ENCODE measurements around the gene EXOC3L2. TPM values are rescaled to one million over a fixed set of nuclear protein-coding genes. Genes with fewer than 3 reads are reported as not detected.

EXOC3L2 gene
- total and polyA plus RNA-seq, 2 of the 8 experiments (the other 6 are each of a cell fraction or from before 2014, with no cell fraction given), result 1.4 to 1.6 TPM

- Histone ChIP-seq H3K9me3 (ENCODE audit: insufficient read depth in 2 of 2, low read depth in 1 of 2, low read length in 1 of 2) (no peaks in the 10 kb centered on the region), H2BK20ac (ENCODE audit: low read length) (no peak overlapping the region), H2BK120ac (replicated peaks; ENCODE audit: low read depth, low read length) (no peak overlapping the region), H2AK5ac (ENCODE audit: low read depth, low read length) (no peak overlapping the region), H3K56ac (replicated peaks; ENCODE audit: insufficient read length, low read depth, low read length) (no peak overlapping the region), H3K36me3 (ENCODE audit: control insufficient read depth in 2 of 4, insufficient read depth in 4 of 4, low read length in 3 of 4) (no peaks in the 10 kb centered on the region), H2BK15ac (ENCODE audit: low read length) (no peak overlapping the region), H2AFZ (ENCODE audit: low read length) (no peak overlapping the region), H3K4me1 (replicated peaks in 1 of 4; ENCODE audit: control insufficient read depth in 3 of 4, insufficient read depth in 4 of 4, low read length in 3 of 4) (no peaks in the 10 kb centered on the region; a peak in 1 of 7 replicates), H2BK5ac (ENCODE audit: low read depth, low read length) (no peak overlapping the region), H3K23ac (ENCODE audit: insufficient read length) (no peak overlapping the region), H4K8ac (ENCODE audit: extremely low read depth, insufficient read depth, low read length) (no peak overlapping the region), H3K79me1 (ENCODE audit: low read depth, low read length) (peaks cover 5% of the 10 kb centered on the region), H3K4ac (replicated peaks; ENCODE audit: insufficient read length, low read depth, low read length) (no peak overlapping the region), H3K4me2 (ENCODE audit: insufficient read depth in 1 of 2, low read depth in 2 of 2, low read length in 2 of 2) (no peak overlapping the region), H3K14ac (ENCODE audit: insufficient read length) (no peak overlapping the region), H3K23me2 (ENCODE audit: low read depth, low read length) (no peaks in the 10 kb centered on the region; the same call in 1 of the 2 replicates), H3K18ac (ENCODE audit: extremely low read depth, low read length) (no peak overlapping the region), H3K27ac (ENCODE audit: low read depth, low read length) (no peak overlapping the region), H2BK12ac (ENCODE audit: low read depth, low read length) (no peak overlapping the region), H3K79me2 (ENCODE audit: control insufficient read depth in 1 of 2, insufficient read depth in 2 of 2, low read length in 2 of 2) (peaks cover 0 to 3% of the 10 kb centered on the region in 2 experiments; a peak in 1 of 4 replicates), H4K20me1 (replicated peaks in 1 of 2; ENCODE audit: control insufficient read depth in 1 of 2, insufficient read depth in 2 of 2, low read length in 2 of 2) (peaks cover 3 to 10% of the 10 kb centered on the region in 2 experiments), H3K4me3 (ENCODE audit: extremely low read depth in 1 of 4, insufficient read depth in 2 of 4, low read depth in 3 of 4, low read length in 4 of 4) (no peak overlapping the region), H3K9ac (replicated peaks in 1 of 4; ENCODE audit: extremely low read depth in 1 of 4, low read depth in 3 of 4, low read length in 3 of 4) (no peak overlapping the region), H4K5ac (ENCODE audit: insufficient read length, low read depth, low read length) (no peak overlapping the region), H3K27me3 (replicated peaks in 1 of 4; ENCODE audit: control insufficient read depth in 3 of 4, extremely low read depth in 1 of 4, insufficient read depth in 3 of 4, low read length in 3 of 4) (no peaks in the 10 kb centered on the region), H4K91ac (replicated peaks; ENCODE audit: insufficient read length, low read length) (no peak overlapping the region)
- CTCF ChIA-PET (ENCODE audit: partially characterized antibody), result interaction anchor here (2.0 kb wide), 1 partner anchor 10 kb away, joined by 8 read pairs; no protein-coding TSS in a partner anchor
- no peak for FAIRE-seq
- no peak for DNase-seq (ENCODE audit: low read depth in 1 of 2, low spot score in 2 of 2)
- no peak for TF ChIP-seq KDM1A (IDR thresholded peaks at IDR 0.05; ENCODE audit: borderline replicate concordance, low read length)
- no peak for TF ChIP-seq HDAC6 (IDR thresholded peaks at IDR 0.05; ENCODE audit: low read depth, low read length)
- TF ChIP-seq RBBP5 (IDR thresholded peaks at IDR 0.05; ENCODE audit: borderline replicate concordance, low read depth, low read length), result no peak
- TF ChIP-seq EP300 (IDR thresholded peaks at IDR 0.05; ENCODE audit: borderline replicate concordance in 1 of 2, low read depth in 2 of 2, low read length in 2 of 2), result no peak
- no peak for TF ChIP-seq SP2 (IDR thresholded peaks at IDR 0.05; ENCODE audit: low read length)
- TF ChIP-seq RFX5 (IDR thresholded peaks at IDR 0.05; ENCODE audit: borderline replicate concordance, low read depth, low read length), result no peak
- WGBS, 2 experiments (ENCODE audit: extremely low coverage in 1 of 2, insufficient coverage in 1 of 2, insufficient read length in 1 of 2, insufficient replicate concordance in 2 of 2, low coverage in 1 of 2, low lambda C conversion rate in 2 of 2, missing lambda C conversion rate in 1 of 2), result 86% methylated on average over 17 of the region's 18 CpGs; no CpG with 5 or more reads in 1 of the 2 experiments
- POLR2A ChIA-PET (ENCODE audit: partially characterized antibody), result interaction anchor here (0.5 to 3.6 kb wide), 2 partner anchors 13 to 92 kb away, joined by 3 to 14 read pairs; partner anchors contain the start of gene NKPD1
Measured at GRCh38 chr19:45172611-45173208, 72.5 kb downstream of the EXOC3L2 start.

Data from H1 (cell line).